ENCODE data around the gene DYRK3. TPM values are rescaled to one million over a fixed set of nuclear protein-coding genes. Genes with fewer than 3 reads are reported as not detected.

Gene DYRK3
- total and polyA plus RNA-seq, 9 of the 15 experiments (the other 6 are each of a cell fraction or from before 2014, with no cell fraction given): 4.5 to 33.7 (median 25.7) TPM

- H4K20me1 ChIP-seq (replicated peaks; ENCODE audit: control insufficient read depth, insufficient read depth, low read length): no peaks in the 10 kb centered on the region
- ChIA-PET CTCF (ENCODE audit: low intra/inter-chr PET ratio) (interaction anchor here (0.6 kb wide), 1 partner anchor 135 kb away, joined by 4 read pairs; no protein-coding TSS in a partner anchor), POLR2A (interaction anchor here (1.0 to 7.8 kb wide), 3 partner anchors 12 to 19 kb away, joined by 3 to 59 read pairs (median 4); partner anchors contain the start of gene DYRK3)
- H3K4me2 ChIP-seq (ENCODE audit: insufficient read depth, low read length): no peak overlapping the region
- DNase-seq (ENCODE audit: extremely low read depth in 1 of 4, low spot score in 3 of 4) (no peak), FAIRE-seq (no peak), ATAC-seq (no peak)
- H3K9ac ChIP-seq (ENCODE audit: insufficient read depth in 1 of 2, low read depth in 2 of 2, low read length in 2 of 2): no peak overlapping the region
- no peaks in the 10 kb centered on the region for H3K9me3 ChIP-seq (replicated peaks; ENCODE audit: control insufficient read depth, insufficient read depth, low read depth, low read length)
- intact Hi-C loops (cut with micrococcal nuclease): no loop called here
- H3K4me1 ChIP-seq (replicated peaks in 1 of 2; ENCODE audit: control insufficient read depth in 2 of 2, insufficient read depth in 2 of 2, low read length in 2 of 2): peaks cover 25 to 71% of the 10 kb centered on the region in 2 experiments
- no peak overlapping the region for H3K4me3 ChIP-seq
- WGBS (ENCODE audit: insufficient coverage, low coverage, missing lambda C conversion rate): 87% methylated on average over 7 of the region's 7 CpGs
- H3K79me2 ChIP-seq (ENCODE audit: control insufficient read depth, insufficient read depth, low read length): peaks cover 36% of the 10 kb centered on the region
- peaks cover 38% of the 10 kb centered on the region for H3K36me3 ChIP-seq (ENCODE audit: control insufficient read depth, insufficient read depth, low read length)
- 0 out of 4 replicates have a peak, but pooled peaks of 1 of the 2 experiments have one; percentile 32 for TF ChIP-seq ZNF639 (CRISPR knock-in tag; conservative IDR thresholded peaks at IDR 0.05 in 1 of 2, IDR thresholded peaks at IDR 0.05 in 1 of 2)
- TF ChIP-seq CEBPG (CRISPR knock-in tag; IDR thresholded peaks at IDR 0.05): no peak
- TF ChIP-seq CEBPG (tag; conservative IDR thresholded peaks at IDR 0.05 in 1 of 2, IDR thresholded peaks at IDR 0.05 in 1 of 2): peak; percentile 59 to 91
- TF ChIP-seq DLX4 (CRISPR knock-in tag; IDR thresholded peaks at IDR 0.05): no peak
- TF ChIP-seq CEBPB (tag; IDR thresholded peaks at IDR 0.05): peak; percentile 83
- no peak for TF ChIP-seq ZFP1 (CRISPR knock-in tag; IDR thresholded peaks at IDR 0.05)
- TF ChIP-seq TRIM25 (IDR thresholded peaks at IDR 0.05; ENCODE audit: borderline replicate concordance): no peak
- peak; percentile 27; the same call in 1 of the 2 replicates for TF ChIP-seq ATF3 (IDR thresholded peaks at IDR 0.05)
- no peak for TF ChIP-seq ATF3 (CRISPR knock-in tag; conservative IDR thresholded peaks at IDR 0.05)
- no TSS peak for BruUV-seq (replicated peaks)
- H3K27me3 ChIP-seq (ENCODE audit: control insufficient read depth in 2 of 2, insufficient read depth in 2 of 2, low read length in 2 of 2): no peaks in the 10 kb centered on the region
- H3K27ac ChIP-seq (ENCODE audit: extremely low read depth, low read depth, low read length): no peak overlapping the region
- in situ Hi-C loops (cut with MboI): no loop called here
- no peaks in the 10 kb centered on the region for H3K9me1 ChIP-seq (ENCODE audit: control insufficient read depth, insufficient read depth, low read length)
- no peak overlapping the region for H2AFZ ChIP-seq (ENCODE audit: low read depth, low read length)
Measured at GRCh38 chr1:206653715-206654459, 18.6 kb downstream of the DYRK3 start.
